ENCODE measurements around the gene TPSG1.
"Not testable (repeated sequence)": the region's sequence is repeated elsewhere in the genome, so short reads cannot be mapped to it uniquely, and the experiment has no call there.

TPSG1 gene

DNA sequence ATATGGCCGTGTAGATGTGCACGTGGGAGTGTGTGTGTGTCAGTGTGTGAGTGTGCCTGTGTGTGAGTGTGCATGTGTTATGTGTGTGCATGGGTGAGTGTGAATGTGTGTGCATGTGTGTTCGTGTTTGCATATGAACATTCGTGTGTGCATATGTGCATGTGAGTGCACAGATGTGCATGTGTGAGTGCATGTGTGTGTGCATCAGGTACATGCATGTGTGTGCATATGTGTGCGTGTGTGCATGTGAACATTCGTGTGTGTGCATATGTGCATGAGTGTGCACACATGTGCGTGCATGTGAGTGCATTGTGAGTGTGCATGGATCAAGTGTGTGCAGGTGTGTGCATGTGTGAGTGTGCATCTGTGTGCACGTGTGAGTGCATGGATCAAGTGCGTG is 12.9 kb upstream of the TPSG1 start:
- no peak overlapping the region for H3K9ac ChIP-seq (ENCODE audit: insufficient read length, low read depth)

GRCh38 chr16:1236659-1237058 is 11.6 kb upstream of the TPSG1 start:
- not testable (repeated sequence) for H3K9me3 ChIP-seq (ENCODE audit: insufficient read depth, low read length); DNase-seq (ENCODE audit: low read depth, low spot score); H3K9ac ChIP-seq (ENCODE audit: insufficient read length, low read depth); H3K4me3 ChIP-seq (ENCODE audit: insufficient read length, low read depth); H3K4me1 ChIP-seq (ENCODE audit: insufficient read depth, insufficient read length); H3K36me3 ChIP-seq (ENCODE audit: insufficient read depth, insufficient read length, low read length); H3K27me3 ChIP-seq (ENCODE audit: insufficient read depth, insufficient read length)

More for the DNA sequence above, 12.9 kb upstream of the TPSG1 start:
- H3K4me1 ChIP-seq (ENCODE audit: insufficient read depth, insufficient read length): no peaks in the 10 kb centered on the region
- H3K27me3 ChIP-seq (ENCODE audit: insufficient read depth, insufficient read length): peaks cover 8% of the 10 kb centered on the region
- TF ChIP-seq ZNF274 (IDR thresholded peaks at IDR 0.05; ENCODE audit: low read depth, low read length): no peak
- TF ChIP-seq SUZ12 (IDR thresholded peaks at IDR 0.05; ENCODE audit: extremely low read depth, insufficient read depth, insufficient read length): no peak
- no peak for TF ChIP-seq YY1 (IDR thresholded peaks at IDR 0.05; ENCODE audit: insufficient read depth, insufficient read length)
- H3K9me3 ChIP-seq (ENCODE audit: insufficient read depth, low read length): no peaks in the 10 kb centered on the region
- no peak for DNase-seq (ENCODE audit: low read depth, low spot score)
- no peak overlapping the region for H3K4me3 ChIP-seq (ENCODE audit: insufficient read length, low read depth)
- H3K36me3 ChIP-seq (ENCODE audit: insufficient read depth, insufficient read length, low read length): no peaks in the 10 kb centered on the region

DNA sequence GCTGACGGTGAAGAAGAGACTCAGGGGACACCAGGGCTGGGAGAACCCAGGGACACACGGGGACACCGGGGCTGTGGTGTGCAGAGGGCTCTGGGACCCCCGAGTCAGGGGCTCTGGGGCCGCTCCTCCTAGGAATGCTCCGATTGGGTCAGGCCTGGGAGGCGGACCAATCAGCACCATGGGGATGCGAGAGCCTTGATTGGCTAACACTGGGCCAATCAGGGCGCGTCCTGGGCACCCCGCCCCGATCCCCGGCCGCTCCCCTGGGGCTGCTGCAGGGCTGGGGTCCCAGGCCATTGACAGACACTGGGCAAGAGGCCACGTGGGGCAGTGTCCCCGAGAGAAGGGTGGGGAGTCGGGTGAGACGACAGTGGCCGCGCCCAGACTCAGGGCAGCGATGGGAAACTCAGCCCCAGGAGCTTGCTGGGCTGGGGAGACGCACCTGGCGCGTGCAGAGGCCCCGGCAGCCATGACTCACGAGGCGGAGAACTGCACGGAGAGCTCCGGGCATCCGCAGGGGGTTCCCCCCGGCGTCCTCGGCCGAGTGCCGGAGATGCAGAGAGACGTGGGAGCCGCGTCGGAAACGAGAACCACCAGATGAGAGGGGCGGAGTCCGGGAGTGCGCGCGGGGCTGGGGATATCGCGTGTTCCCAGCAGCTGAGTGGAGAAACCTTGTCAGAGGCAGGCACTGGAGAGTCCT is 7.1 kb upstream of the TPSG1 start:
- not testable (repeated sequence) for H3K9me3 ChIP-seq (ENCODE audit: insufficient read depth, low read length); DNase-seq (ENCODE audit: low read depth, low spot score); H3K36me3 ChIP-seq (ENCODE audit: insufficient read depth, insufficient read length, low read length); H3K4me3 ChIP-seq (ENCODE audit: insufficient read length, low read depth); H3K9ac ChIP-seq (ENCODE audit: insufficient read length, low read depth); H3K27me3 ChIP-seq (ENCODE audit: insufficient read depth, insufficient read length); H3K4me1 ChIP-seq (ENCODE audit: insufficient read depth, insufficient read length)

DNA sequence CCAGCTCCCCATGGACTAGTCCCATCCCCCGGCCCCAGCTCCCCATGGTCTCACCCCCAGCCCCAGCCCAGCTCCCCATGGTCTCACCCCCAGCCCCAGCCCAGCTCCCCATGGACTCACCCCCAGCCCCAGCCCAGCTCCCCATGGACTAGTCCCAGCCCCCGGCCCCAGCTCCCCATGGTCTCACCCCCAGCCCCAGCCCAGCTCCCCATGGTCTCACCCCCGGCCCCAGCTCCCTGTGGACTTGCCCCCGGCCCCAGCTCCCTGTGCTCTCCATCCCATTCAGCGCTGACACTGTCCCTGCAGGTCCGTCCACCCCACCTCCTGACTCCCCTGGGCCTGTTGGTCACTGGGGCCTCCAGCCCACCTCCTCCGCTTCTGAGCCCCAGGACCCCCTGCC is 6.2 kb upstream of the TPSG1 start:
- not testable (repeated sequence) for H3K27me3 ChIP-seq (ENCODE audit: insufficient read depth, insufficient read length); H3K4me3 ChIP-seq (ENCODE audit: insufficient read length, low read depth); DNase-seq (ENCODE audit: low read depth, low spot score); H3K9me3 ChIP-seq (ENCODE audit: insufficient read depth, low read length); H3K4me1 ChIP-seq (ENCODE audit: insufficient read depth, insufficient read length); H3K9ac ChIP-seq (ENCODE audit: insufficient read length, low read depth); H3K36me3 ChIP-seq (ENCODE audit: insufficient read depth, insufficient read length, low read length)

GRCh38 chr16:1230471-1231212 is 5.6 kb upstream of the TPSG1 start:
- not testable (repeated sequence) for H3K36me3 ChIP-seq (ENCODE audit: insufficient read depth, insufficient read length, low read length); H3K27me3 ChIP-seq (ENCODE audit: insufficient read depth, insufficient read length); H3K4me1 ChIP-seq (ENCODE audit: insufficient read depth, insufficient read length); H3K4me3 ChIP-seq (ENCODE audit: insufficient read length, low read depth); DNase-seq (ENCODE audit: low read depth, low spot score); H3K9me3 ChIP-seq (ENCODE audit: insufficient read depth, low read length); H3K9ac ChIP-seq (ENCODE audit: insufficient read length, low read depth)

GRCh38 chr16:1230084-1230470 is 5.0 kb upstream of the TPSG1 start, which contains the start of gene TPSB2:
TPSB2 (minus strand) TSS chr16:1230184; CDS start chr16:1229951, 233 bp downstream.
- H3K4me1 ChIP-seq (ENCODE audit: insufficient read depth, insufficient read length); H3K27me3 ChIP-seq (ENCODE audit: insufficient read depth, insufficient read length); DNase-seq (ENCODE audit: low read depth, low spot score); H3K9me3 ChIP-seq (ENCODE audit: insufficient read depth, low read length); H3K36me3 ChIP-seq (ENCODE audit: insufficient read depth, insufficient read length, low read length); H3K4me3 ChIP-seq (ENCODE audit: insufficient read length, low read depth); H3K9ac ChIP-seq (ENCODE audit: insufficient read length, low read depth): not testable (repeated sequence)

GRCh38 chr16:1229476-1229875 is 4.4 kb upstream of the TPSG1 start:
- H3K36me3 ChIP-seq (ENCODE audit: insufficient read depth, insufficient read length, low read length); H3K4me1 ChIP-seq (ENCODE audit: insufficient read depth, insufficient read length); DNase-seq (ENCODE audit: low read depth, low spot score); H3K9me3 ChIP-seq (ENCODE audit: insufficient read depth, low read length); H3K9ac ChIP-seq (ENCODE audit: insufficient read length, low read depth); H3K27me3 ChIP-seq (ENCODE audit: insufficient read depth, insufficient read length); H3K4me3 ChIP-seq (ENCODE audit: insufficient read length, low read depth): not testable (repeated sequence)

DNA sequence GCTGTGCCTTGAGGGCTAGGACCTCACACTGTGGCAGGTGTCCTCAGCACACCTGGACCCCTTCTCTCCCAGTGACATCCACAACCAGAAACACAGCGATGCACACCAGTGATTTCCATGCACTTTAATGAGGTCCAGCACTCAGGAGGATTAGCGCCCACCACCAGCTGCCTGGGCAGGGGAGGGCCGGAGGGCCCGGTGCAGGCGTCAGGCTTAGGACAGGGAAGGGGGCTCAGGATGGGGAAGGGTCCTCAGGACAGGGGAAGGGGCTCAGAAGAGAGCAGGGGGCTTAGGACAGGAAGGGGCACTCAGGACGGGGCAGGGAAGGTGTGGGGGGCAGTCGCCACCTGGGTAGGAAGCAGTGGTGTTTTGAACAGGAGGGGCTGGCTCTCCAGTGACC is 3.2 kb upstream of the TPSG1 start:
- not testable (repeated sequence) for H3K4me3 ChIP-seq (ENCODE audit: insufficient read length, low read depth); H3K9ac ChIP-seq (ENCODE audit: insufficient read length, low read depth); DNase-seq (ENCODE audit: low read depth, low spot score); H3K4me1 ChIP-seq (ENCODE audit: insufficient read depth, insufficient read length); H3K9me3 ChIP-seq (ENCODE audit: insufficient read depth, low read length); H3K27me3 ChIP-seq (ENCODE audit: insufficient read depth, insufficient read length); H3K36me3 ChIP-seq (ENCODE audit: insufficient read depth, insufficient read length, low read length)

DNA sequence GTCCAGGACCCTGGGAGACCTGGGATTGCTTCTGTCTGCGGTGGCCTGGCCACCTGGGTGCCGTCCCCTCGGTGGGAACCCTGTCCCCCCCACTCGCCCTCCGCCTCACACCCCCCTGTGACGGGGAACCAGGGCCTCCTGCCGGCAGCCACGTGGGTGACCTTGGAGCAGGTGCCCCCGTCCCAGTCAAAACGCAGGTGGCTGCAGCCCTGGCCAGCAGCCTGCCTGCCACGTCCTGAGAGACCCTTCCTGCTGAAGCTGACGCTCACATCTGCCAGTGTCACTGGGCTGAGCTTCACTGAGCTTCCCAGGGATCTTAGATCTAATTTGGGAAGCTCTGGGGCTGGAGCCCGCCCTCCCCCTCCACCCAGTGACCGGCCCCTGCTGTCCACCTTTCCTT is 1.6 kb upstream of the TPSG1 start:
- H3K36me3 ChIP-seq (ENCODE audit: insufficient read depth, insufficient read length, low read length): peaks cover 16% of the 10 kb centered on the region
- H3K4me3 ChIP-seq (ENCODE audit: insufficient read length, low read depth); DNase-seq (ENCODE audit: low read depth, low spot score); H3K9me3 ChIP-seq (ENCODE audit: insufficient read depth, low read length); H3K9ac ChIP-seq (ENCODE audit: insufficient read length, low read depth); H3K4me1 ChIP-seq (ENCODE audit: insufficient read depth, insufficient read length); H3K27me3 ChIP-seq (ENCODE audit: insufficient read depth, insufficient read length): not testable (repeated sequence)

- not testable (repeated sequence) for H3K4me1 ChIP-seq (ENCODE audit: insufficient read depth, insufficient read length); H3K9ac ChIP-seq (ENCODE audit: insufficient read length, low read depth); H3K27me3 ChIP-seq (ENCODE audit: insufficient read depth, insufficient read length); DNase-seq (ENCODE audit: low read depth, low spot score); H3K9me3 ChIP-seq (ENCODE audit: insufficient read depth, low read length); H3K4me3 ChIP-seq (ENCODE audit: insufficient read length, low read depth)
- H3K36me3 ChIP-seq (ENCODE audit: insufficient read depth, insufficient read length, low read length): peaks cover 24% of the 10 kb centered on the region
Observed at GRCh38 chr16:1225728-1226311, 752 bp upstream of the TPSG1 start.

All from NT2/D1 (cell line).